BJ (cell line): ENCODE measurements around the gene NUMA1. TPM values are rescaled to one million over a fixed set of nuclear protein-coding genes. Genes with fewer than 3 reads are reported as not detected.

Experiments
- CTCF ChIA-PET: fragments of 350-600 bp; formaldehyde crosslinking; extraction: SDS; loops from one replicate; lab custom pipeline; 2021; ENCODE audit warnings: antibody characterized with exemption, inconsistent platforms; lab: Yijun Ruan, JAX
- POLR2A ChIA-PET: fragments of 300-600 bp; sonication (Branson Sonifier 250); formaldehyde crosslinking; extraction: SDS; loops from one replicate; lab custom pipeline; 2021; ENCODE audit warnings: antibody characterized with exemption; lab: Charles Lee
- DNase-seq: peaks from one replicate; pipeline ENCODE4 v3.0.0-alpha.2; 2011; ENCODE audit warnings: low read depth
- H3K27me3 ChIP-seq: 2 replicates; pipeline ENCODE4 v1.6.0; 2011; ENCODE audit warnings: low read length; ENCODE audit not compliant: control insufficient read depth, insufficient read depth
- H3K36me3 ChIP-seq: 2 replicates; pipeline ENCODE4 v1.5.1; 2011; ENCODE audit warnings: low read length; ENCODE audit not compliant: control insufficient read depth, insufficient read depth
- H3K4me3 ChIP-seq: 2 replicates; pipeline ENCODE4 v1.5.1; 2011; ENCODE audit warnings: low read depth, mild to moderate bottlenecking, control low read depth, low read length
- polyA plus RNA-seq: library from polyadenylated mRNA; depleted of rRNA; stranded (reverse); fragments of >200 nt; gene quantifications from 2 replicates; pipeline ENCODE4 v1.2.3, GENCODE V29; 2011
- TF ChIP-seq, protein P1 (sequence below): IDR thresholded peaks from 2 replicates; pipeline ENCODE4 v1.5.1; 2011; ENCODE audit warnings: low read depth, mild to moderate bottlenecking, control low read depth, inconsistent platforms, low read length, moderate library complexity; ENCODE audit not compliant: insufficient read depth

Gene NUMA1
- polyA plus RNA-seq, 1 experiment = 120 TPM

DNA sequence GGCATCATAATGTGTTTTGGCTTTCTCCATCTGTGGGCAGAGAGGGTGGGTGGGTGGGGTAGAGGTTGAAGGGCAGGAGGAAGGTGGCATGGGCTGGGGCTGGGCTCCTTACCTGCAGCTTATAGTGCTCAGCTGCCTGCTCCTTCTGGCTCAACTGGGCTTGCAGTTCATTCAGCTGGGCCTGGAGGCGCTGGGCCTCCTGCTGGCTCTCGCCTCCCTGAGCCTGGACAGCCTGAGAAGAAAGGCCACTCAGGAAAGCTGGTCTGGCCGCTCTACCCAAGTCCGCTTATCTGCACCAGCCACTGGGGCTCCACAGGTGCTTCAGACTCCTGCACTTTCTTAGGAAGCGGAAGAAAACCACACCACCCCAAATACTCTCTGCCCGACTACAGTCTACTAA, 71.2 kb downstream of the NUMA1 start:
- ChIA-PET POLR2A (no interaction called here), CTCF (interaction anchor here (0.6 to 2.3 kb wide), 3 partner anchors 8 to 32 kb away, joined by 3 to 6 read pairs (median 4); no protein-coding TSS in a partner anchor)
- Histone ChIP-seq H3K36me3 (peaks cover 86% of the 10 kb centered on the region), H3K4me3 (no peak overlapping the region), H3K27me3 (no peaks in the 10 kb centered on the region)
- TF ChIP-seq, protein P1, sequence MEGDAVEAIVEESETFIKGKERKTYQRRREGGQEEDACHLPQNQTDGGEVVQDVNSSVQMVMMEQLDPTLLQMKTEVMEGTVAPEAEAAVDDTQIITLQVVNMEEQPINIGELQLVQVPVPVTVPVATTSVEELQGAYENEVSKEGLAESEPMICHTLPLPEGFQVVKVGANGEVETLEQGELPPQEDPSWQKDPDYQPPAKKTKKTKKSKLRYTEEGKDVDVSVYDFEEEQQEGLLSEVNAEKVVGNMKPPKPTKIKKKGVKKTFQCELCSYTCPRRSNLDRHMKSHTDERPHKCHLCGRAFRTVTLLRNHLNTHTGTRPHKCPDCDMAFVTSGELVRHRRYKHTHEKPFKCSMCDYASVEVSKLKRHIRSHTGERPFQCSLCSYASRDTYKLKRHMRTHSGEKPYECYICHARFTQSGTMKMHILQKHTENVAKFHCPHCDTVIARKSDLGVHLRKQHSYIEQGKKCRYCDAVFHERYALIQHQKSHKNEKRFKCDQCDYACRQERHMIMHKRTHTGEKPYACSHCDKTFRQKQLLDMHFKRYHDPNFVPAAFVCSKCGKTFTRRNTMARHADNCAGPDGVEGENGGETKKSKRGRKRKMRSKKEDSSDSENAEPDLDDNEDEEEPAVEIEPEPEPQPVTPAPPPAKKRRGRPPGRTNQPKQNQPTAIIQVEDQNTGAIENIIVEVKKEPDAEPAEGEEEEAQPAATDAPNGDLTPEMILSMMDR = no peak
- DNase-seq = no peak

DNA sequence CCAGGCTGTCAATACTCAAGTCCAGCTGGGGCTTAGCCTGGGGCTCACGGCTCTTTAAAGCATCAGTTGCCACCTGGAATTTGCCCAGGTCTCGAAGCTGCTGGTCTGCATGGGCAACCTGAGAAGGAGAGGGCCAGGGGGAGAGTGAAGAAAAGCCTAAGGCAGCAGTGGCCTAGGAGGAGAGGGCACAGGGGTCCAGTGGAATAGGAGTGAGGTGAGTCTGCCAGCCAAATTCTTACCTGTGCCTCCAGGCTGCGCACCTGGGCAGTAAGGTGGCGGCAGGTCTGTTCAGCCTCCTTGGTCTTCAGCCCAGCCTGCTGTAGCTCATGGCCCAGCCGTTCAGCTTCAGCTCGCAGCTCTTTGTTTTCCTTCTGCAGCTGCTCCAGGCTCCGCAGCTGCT, 71.6 kb downstream of the NUMA1 start:
- Histone ChIP-seq H3K4me3 (no peak overlapping the region), H3K36me3 (peaks cover 86% of the 10 kb centered on the region), H3K27me3 (no peaks in the 10 kb centered on the region)
- CTCF ChIA-PET = interaction anchor here (0.9 to 2.3 kb wide), 3 partner anchors 9 to 82 kb away, joined by 3 to 6 read pairs (median 4); no protein-coding TSS in a partner anchor
- POLR2A ChIA-PET = no interaction called here
- TF ChIP-seq, protein P1 = no peak
- DNase-seq = no peak

DNA sequence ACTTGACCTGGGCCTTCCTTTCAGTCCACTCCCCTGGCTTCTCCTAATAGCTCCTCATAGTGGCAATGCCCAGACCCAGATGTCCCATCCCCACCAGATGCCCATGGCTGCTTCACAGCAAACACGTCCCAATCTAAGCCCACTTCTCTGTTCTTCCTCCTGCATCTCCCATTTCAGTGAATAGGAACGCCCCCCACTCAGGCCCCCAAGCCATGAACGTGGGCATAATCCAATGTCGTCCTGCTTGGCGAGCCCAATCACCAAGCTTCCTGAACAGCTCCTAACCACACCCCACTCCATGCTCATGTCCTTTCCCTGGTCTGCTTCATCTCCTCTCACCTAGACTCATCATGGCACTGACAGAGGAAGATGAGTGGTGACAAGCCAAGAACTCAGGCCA, 72.8 kb downstream of the NUMA1 start:
- Histone ChIP-seq H3K27me3 (no peaks in the 10 kb centered on the region), H3K4me3 (no peak overlapping the region), H3K36me3 (peaks cover 86% of the 10 kb centered on the region)
- TF ChIP-seq, protein P1 = no peak
- no peak for DNase-seq
- ChIA-PET CTCF (interaction anchor here (0.9 to 2.3 kb wide), 4 partner anchors 8 to 83 kb away, joined by 3 to 6 read pairs (median 3); no protein-coding TSS in a partner anchor), POLR2A (no interaction called here)

- Histone ChIP-seq H3K27me3 (no peaks in the 10 kb centered on the region), H3K36me3 (peaks cover 81% of the 10 kb centered on the region), H3K4me3 (no peak overlapping the region)
- ChIA-PET CTCF (interaction anchor here (1.3 to 2.3 kb wide), 2 partner anchors 8 to 17 kb away, joined by 3 to 6 read pairs; no protein-coding TSS in a partner anchor), POLR2A (no interaction called here)
- no peak for DNase-seq
- TF ChIP-seq, protein P1 = no peak
These were observed 73.3 kb downstream of the NUMA1 start for GRCh38 chr11:72007089-72007476.

GRCh38 chr11:72006309-72007088, 73.8 kb downstream of the NUMA1 start:
- POLR2A ChIA-PET = no interaction called here
- H3K36me3 ChIP-seq = peaks cover 79% of the 10 kb centered on the region

More at GRCh38 chr11:72006309-72007088, 73.8 kb downstream of the NUMA1 start:
- TF ChIP-seq, protein P1 = no peak
- H3K27me3 ChIP-seq = no peaks in the 10 kb centered on the region
- DNase-seq = no peak
- CTCF ChIA-PET = interaction anchor here (0.6 to 3.1 kb wide), 6 partner anchors 9 to 84 kb away, joined by 3 to 19 read pairs (median 4); no protein-coding TSS in a partner anchor
- H3K4me3 ChIP-seq = no peak overlapping the region
